Vagina (tissue), 2 donors: ENCODE results near the gene TAL1. TPM values are rescaled to one million over a fixed set of nuclear protein-coding genes. Genes with fewer than 3 reads are reported as not detected.

Source experiments
- DNase-seq, 2 donors: peaks; one replicate each; pipeline ENCODE4 v3.0.0-alpha.2; 2017; ENCODE audit errors: extremely low spot score in 2 of 2
- H3K27ac ChIP-seq: fragments of 200-600 bp; sonication (generic); one replicate; pipeline ENCODE4 v1.5.1; 2019
- H3K27me3 ChIP-seq: fragments of 200-600 bp; sonication (generic); one replicate; pipeline ENCODE4 v1.5.1; 2019
- H3K36me3 ChIP-seq, 2 donors: fragments of 200-600 bp; sonication (generic); one replicate each; pipeline ENCODE4 v1.5.1; 2017 to 2019
- H3K4me1 ChIP-seq: fragments of 200-600 bp; sonication (generic); one replicate; pipeline ENCODE4 v1.5.1; 2019
- H3K4me3 ChIP-seq, 2 donors: fragments of 200-600 bp; sonication (generic); 1 replicate in 1 of 2; 2 replicates in 1 of 2; pipeline ENCODE4 v1.5.1; 2016 to 2019
- H3K9me3 ChIP-seq: fragments of 200-600 bp; sonication (generic); one replicate; pipeline ENCODE4 v1.5.1; 2019
- CTCF ChIP-seq, 3 experiments: fragments of 450-650 bp in 2 of 3; fragments of 200-600 bp in 1 of 3; sonication (generic) in 1 of 3; IDR thresholded peaks; one replicate each; pipeline ENCODE4 v1.5.1; 2017 to 2019; ENCODE audit warnings: antibody characterized with exemption in 3 of 3, mild to moderate bottlenecking in 2 of 3, moderate library complexity in 2 of 3
- POLR2A ChIP-seq, 2 donors: fragments of 450-650 bp; IDR thresholded peaks; one replicate each; pipeline ENCODE4 v1.6.1; 2017; ENCODE audit warnings: antibody characterized with exemption in 2 of 2, mild to moderate bottlenecking in 2 of 2, moderate library complexity in 2 of 2
- POLR2AphosphoS5 ChIP-seq, 2 donors: sonication (generic); formaldehyde crosslinking; IDR thresholded peaks; one replicate each; pipeline ENCODE4 v1.9.0; 2017; ENCODE audit warnings: antibody characterized with exemption in 2 of 2, mild to moderate bottlenecking in 2 of 2, low read depth in 1 of 2; ENCODE audit not compliant: insufficient read depth in 1 of 2
- intact Hi-C: fragments of 100-400 bp; cut with DNase I; formaldehyde crosslinking; loops from one replicate; pipeline ENCODE4 v1.15.1; 2023
- total RNA-seq: library from RNA; depleted of rRNA; stranded (reverse); fragments of >200 nt; gene quantifications from one replicate; pipeline ENCODE4 v1.2.3, GENCODE V29; 2016

TAL1 gene
- total RNA-seq, 1 donor from 2014 or later: 7.1 TPM

- no peak overlapping the region for H3K27ac ChIP-seq
- intact Hi-C loops: loop anchor here (10.0 kb wide), 2 partner anchors 244 to 544 kb away; no protein-coding TSS in a partner anchor
- no peak overlapping the region for H3K4me3 ChIP-seq
- H3K4me1 ChIP-seq: peaks cover 9% of the 10 kb centered on the region
- H3K9me3 ChIP-seq: no peaks in the 10 kb centered on the region
- peak in 1 of 2 donors; percentile 75 for DNase-seq
- H3K36me3 ChIP-seq: no peaks in the 10 kb centered on the region
- TF ChIP-seq CTCF (IDR thresholded peaks at IDR 0.05) (no peak), POLR2AphosphoS5 (IDR thresholded peaks at IDR 0.05; ENCODE audit: insufficient read depth in 1 of 2, low read depth in 1 of 2) (no peak), POLR2A (IDR thresholded peaks at IDR 0.05) (no peak)
- H3K27me3 ChIP-seq: no peaks in the 10 kb centered on the region
These were observed 51.4 kb downstream of the TAL1 start for GRCh38 chr1:47180603-47181094.

GRCh38 chr1:47179988-47180563 lies 51.9 kb downstream of the TAL1 start:
- Histone ChIP-seq H3K27me3 (no peaks in the 10 kb centered on the region), H3K36me3 (no peaks in the 10 kb centered on the region), H3K27ac (no peak overlapping the region), H3K4me1 (peaks cover 9% of the 10 kb centered on the region), H3K9me3 (no peaks in the 10 kb centered on the region), H3K4me3 (peak overlapping the region; percentile 40)
- intact Hi-C loops: loop anchor here (10.0 kb wide), 2 partner anchors 245 to 545 kb away; no protein-coding TSS in a partner anchor
- DNase-seq: peak in 1 of 2 donors; percentile 75
- TF ChIP-seq POLR2AphosphoS5 (IDR thresholded peaks at IDR 0.05; ENCODE audit: insufficient read depth in 1 of 2, low read depth in 1 of 2) (no peak), CTCF (IDR thresholded peaks at IDR 0.05) (no peak), POLR2A (IDR thresholded peaks at IDR 0.05) (no peak)

- Histone ChIP-seq H3K27me3 (no peaks in the 10 kb centered on the region), H3K4me1 (peaks cover 9% of the 10 kb centered on the region), H3K9me3 (no peaks in the 10 kb centered on the region), H3K36me3 (no peaks in the 10 kb centered on the region), H3K27ac (peak overlapping the region; percentile 19), H3K4me3 (peak overlapping the region; percentile 40)
- DNase-seq: peak; percentile 87 to 96
- intact Hi-C loops: no loop called here
- no peak for TF ChIP-seq POLR2A (IDR thresholded peaks at IDR 0.05)
- peak in 1 of 2 donors; percentile 40 for TF ChIP-seq POLR2AphosphoS5 (IDR thresholded peaks at IDR 0.05; ENCODE audit: insufficient read depth in 1 of 2, low read depth in 1 of 2)
- TF ChIP-seq CTCF (IDR thresholded peaks at IDR 0.05): peak; percentile 70 to 84 (median 81)
These were observed 52.7 kb downstream of the TAL1 start for GRCh38 chr1:47179017-47179987.

- no peaks in the 10 kb centered on the region for H3K27me3 ChIP-seq
- intact Hi-C loops: no loop called here
- H3K4me3 ChIP-seq: peak overlapping the region in 1 of 2 donors; percentile 40
- DNase-seq: peak in 1 of 2 donors; percentile 72
- peaks cover 9% of the 10 kb centered on the region for H3K4me1 ChIP-seq
- H3K27ac ChIP-seq: no peak overlapping the region
- no peaks in the 10 kb centered on the region for H3K36me3 ChIP-seq
- TF ChIP-seq CTCF (IDR thresholded peaks at IDR 0.05): no peak
- no peak for TF ChIP-seq POLR2AphosphoS5 (IDR thresholded peaks at IDR 0.05; ENCODE audit: insufficient read depth in 1 of 2, low read depth in 1 of 2)
- TF ChIP-seq POLR2A (IDR thresholded peaks at IDR 0.05): no peak
- H3K9me3 ChIP-seq: no peaks in the 10 kb centered on the region
These were observed 53.4 kb downstream of the TAL1 start for GRCh38 chr1:47178654-47179016.
